ENCODE measurements around the gene ABL2. TPM values are rescaled to one million over a fixed set of nuclear protein-coding genes. Genes with fewer than 3 reads are reported as not detected.
"Not testable (repeated sequence)": the region's sequence is repeated elsewhere in the genome, so short reads cannot be mapped to it uniquely, and the experiment has no call there.

ABL2 gene
- total RNA-seq, 5 donors from 2014 or later (not counting 1 experiment from before 2014, with no cell fraction given) = 14.9 to 20.0 (median 15.9) TPM

DNA sequence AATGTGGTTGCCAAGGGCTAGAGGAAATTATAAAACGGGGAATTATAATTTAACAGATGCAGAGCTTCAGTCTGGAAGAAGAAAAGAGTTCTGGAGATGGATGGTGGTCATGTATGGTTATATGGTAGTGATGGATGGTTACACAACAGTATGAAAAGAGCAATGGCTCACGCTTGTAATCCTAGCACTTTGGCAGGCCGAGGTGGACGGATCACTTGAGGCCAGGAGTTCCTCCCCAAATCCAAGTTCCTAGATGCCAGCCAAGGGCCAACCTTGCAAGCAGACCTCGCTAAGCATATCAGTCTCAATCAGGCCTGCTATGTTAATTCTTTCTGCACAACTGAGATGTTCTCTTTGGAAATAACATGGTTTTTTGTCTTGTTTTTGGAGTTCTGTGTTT, 33.6 kb downstream of the ABL2 start:
- ATAC-seq (replicated peaks in 1 of 4); H3K27me3 Mint-ChIP-seq; DNase-seq; H3K27ac Mint-ChIP-seq; H3K4me3 Mint-ChIP-seq; H3K27me3 ChIP-seq (replicated peaks in 1 of 2; ENCODE audit: control insufficient read depth in 2 of 2, extremely low read depth in 1 of 2, insufficient read depth in 2 of 2, low read length in 1 of 2); H3K36me3 ChIP-seq (ENCODE audit: control insufficient read depth in 2 of 2, extremely low read depth in 1 of 2, insufficient read depth in 1 of 2, low read length in 1 of 2); CTCF ChIA-PET; H3K4me3 ChIP-seq (ENCODE audit: control insufficient read depth in 1 of 2, extremely low read depth in 1 of 2, low read length in 1 of 2); H3K9me3 Mint-ChIP-seq; POLR2A ChIA-PET; H3K9me3 ChIP-seq; H3K36me3 Mint-ChIP-seq; H3K4me1 ChIP-seq (ENCODE audit: control insufficient read depth in 1 of 2, extremely low read depth in 1 of 2, insufficient read depth in 2 of 2, low read length in 2 of 2); H3K27ac ChIP-seq (ENCODE audit: low read length): not testable (repeated sequence)
- H3K4me1 Mint-ChIP-seq = peaks cover 21 to 38% (median 27%) of the 10 kb centered on the region in 3 donors
- WGBS (ENCODE audit: insufficient coverage) = 100% methylated on average over 1 of the region's 5 CpGs

GRCh38 chr1:179195376-179195775, 34.1 kb downstream of the ABL2 start:
- Histone ChIP-seq H3K27ac (ENCODE audit: low read length) (no peak overlapping the region), H3K36me3 (ENCODE audit: control insufficient read depth in 2 of 2, extremely low read depth in 1 of 2, insufficient read depth in 1 of 2, low read length in 1 of 2) (no peaks in the 10 kb centered on the region), H3K27me3 (replicated peaks in 1 of 2; ENCODE audit: control insufficient read depth in 2 of 2, extremely low read depth in 1 of 2, insufficient read depth in 2 of 2, low read length in 1 of 2) (no peaks in the 10 kb centered on the region), H3K4me1 (ENCODE audit: control insufficient read depth in 1 of 2, extremely low read depth in 1 of 2, insufficient read depth in 2 of 2, low read length in 2 of 2) (peaks cover 0 to 2% of the 10 kb centered on the region in 2 experiments), H3K4me3 (ENCODE audit: control insufficient read depth in 1 of 2, extremely low read depth in 1 of 2, low read length in 1 of 2) (no peak overlapping the region), H3K9me3 (no peaks in the 10 kb centered on the region)
- H3K27me3 Mint-ChIP-seq = no peaks in the 10 kb centered on the region
- no CpG with 5 or more reads among the region's 1 CpG for WGBS (ENCODE audit: insufficient coverage)
- no peaks in the 10 kb centered on the region for H3K9me3 Mint-ChIP-seq
- ChIA-PET POLR2A (no interaction called here), CTCF (no interaction called here)
- no peak overlapping the region for H3K4me3 Mint-ChIP-seq
- no peak for DNase-seq
- ATAC-seq (replicated peaks in 1 of 4) = no peak
- peaks cover under 1% of the 10 kb centered on the region for H3K36me3 Mint-ChIP-seq
- no peak overlapping the region for H3K27ac Mint-ChIP-seq
- H3K4me1 Mint-ChIP-seq = peaks cover 20 to 38% (median 26%) of the 10 kb centered on the region in 3 donors

GRCh38 chr1:179194068-179194537, 35.4 kb downstream of the ABL2 start:
- Histone ChIP-seq H3K4me1 (ENCODE audit: control insufficient read depth in 1 of 2, extremely low read depth in 1 of 2, insufficient read depth in 2 of 2, low read length in 2 of 2) (peaks cover 0 to 2% of the 10 kb centered on the region in 2 experiments), H3K27ac (ENCODE audit: low read length) (no peak overlapping the region), H3K9me3 (no peaks in the 10 kb centered on the region), H3K4me3 (ENCODE audit: control insufficient read depth in 1 of 2, extremely low read depth in 1 of 2, low read length in 1 of 2) (no peak overlapping the region), H3K36me3 (ENCODE audit: control insufficient read depth in 2 of 2, extremely low read depth in 1 of 2, insufficient read depth in 1 of 2, low read length in 1 of 2) (no peaks in the 10 kb centered on the region), H3K27me3 (replicated peaks in 1 of 2; ENCODE audit: control insufficient read depth in 2 of 2, extremely low read depth in 1 of 2, insufficient read depth in 2 of 2, low read length in 1 of 2) (no peaks in the 10 kb centered on the region)
- peaks cover 5% of the 10 kb centered on the region for H3K36me3 Mint-ChIP-seq
- H3K27ac Mint-ChIP-seq = no peak overlapping the region
- WGBS (ENCODE audit: insufficient coverage) = no CpG with 5 or more reads among the region's 2 CpGs
- ATAC-seq (replicated peaks in 1 of 4) = no peak
- DNase-seq = no peak
- no peaks in the 10 kb centered on the region for H3K27me3 Mint-ChIP-seq
- no peak overlapping the region for H3K4me3 Mint-ChIP-seq
- POLR2A ChIA-PET = no interaction called here
- peaks cover 19 to 30% (median 25%) of the 10 kb centered on the region in 3 donors for H3K4me1 Mint-ChIP-seq
- no peaks in the 10 kb centered on the region for H3K9me3 Mint-ChIP-seq
- CTCF ChIA-PET = interaction anchor here in 1 of 2 donors (1.0 kb wide), 1 partner anchor 176 kb away, joined by 4 read pairs; no protein-coding TSS in a partner anchor

- ATAC-seq (replicated peaks in 1 of 4) (no peak), DNase-seq (no peak)
- ChIA-PET CTCF (interaction anchor here (0.7 kb wide), 2 partner anchors 11 to 17 kb away, joined by 4 to 10 read pairs; no protein-coding TSS in a partner anchor), POLR2A (interaction anchor here in 1 of 2 donors (0.6 kb wide), 1 partner anchor 177 kb away, joined by 7 read pairs; no protein-coding TSS in a partner anchor)
- no peak overlapping the region for H3K27ac Mint-ChIP-seq
- H3K4me3 ChIP-seq (ENCODE audit: control insufficient read depth in 1 of 2, extremely low read depth in 1 of 2, low read length in 1 of 2) = no peak overlapping the region
- peaks cover 20 to 35% (median 27%) of the 10 kb centered on the region in 3 donors for H3K4me1 Mint-ChIP-seq
- H3K27me3 Mint-ChIP-seq = no peaks in the 10 kb centered on the region
- H3K27me3 ChIP-seq (replicated peaks in 1 of 2; ENCODE audit: control insufficient read depth in 2 of 2, extremely low read depth in 1 of 2, insufficient read depth in 2 of 2, low read length in 1 of 2) = no peaks in the 10 kb centered on the region
- 50% methylated on average over 1 of the region's 4 CpGs for WGBS (ENCODE audit: insufficient coverage)
- H3K9me3 Mint-ChIP-seq = no peaks in the 10 kb centered on the region
- peaks cover 14% of the 10 kb centered on the region for H3K36me3 Mint-ChIP-seq
- no peak overlapping the region for H3K27ac ChIP-seq (ENCODE audit: low read length)
- no peaks in the 10 kb centered on the region for H3K9me3 ChIP-seq
- no peaks in the 10 kb centered on the region for H3K36me3 ChIP-seq (ENCODE audit: control insufficient read depth in 2 of 2, extremely low read depth in 1 of 2, insufficient read depth in 1 of 2, low read length in 1 of 2)
- H3K4me3 Mint-ChIP-seq = no peak overlapping the region
- peaks cover 0 to 2% of the 10 kb centered on the region in 2 experiments for H3K4me1 ChIP-seq (ENCODE audit: control insufficient read depth in 1 of 2, extremely low read depth in 1 of 2, insufficient read depth in 2 of 2, low read length in 2 of 2)
These were observed 38.6 kb downstream of the ABL2 start for GRCh38 chr1:179190861-179191260.

DNA sequence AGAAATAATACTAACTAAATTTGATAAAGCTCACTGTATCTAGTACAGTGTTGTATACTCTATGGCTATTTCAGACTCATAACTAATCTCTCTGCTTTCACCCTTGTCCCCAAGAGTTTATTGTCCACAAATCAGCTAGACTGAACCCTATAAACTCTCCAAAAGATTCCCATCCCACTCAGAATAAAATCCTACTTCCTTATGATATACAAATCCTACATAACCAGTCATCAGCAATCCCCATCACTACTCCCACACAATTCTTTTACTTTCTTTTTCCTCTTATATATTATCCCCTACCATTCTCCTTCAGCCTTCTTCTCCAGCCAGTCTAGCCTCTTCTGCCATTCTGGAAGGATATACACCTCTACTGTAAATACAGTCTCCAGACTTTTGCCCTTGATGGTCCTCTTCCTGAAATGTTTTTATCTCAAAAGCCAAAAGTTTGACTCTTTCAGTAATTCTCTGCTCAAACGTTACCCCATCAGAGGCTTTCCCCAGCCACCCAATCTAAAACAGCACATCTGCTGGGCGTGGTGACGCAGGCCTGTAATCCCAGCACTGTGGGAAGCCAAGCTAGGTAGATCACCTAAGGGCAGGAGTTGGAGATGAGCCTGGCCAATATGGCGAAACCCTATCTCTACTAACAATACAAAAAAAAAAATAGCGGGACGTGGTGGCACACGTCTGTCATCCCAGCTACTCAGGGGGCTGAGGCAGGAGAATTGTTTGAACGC, 41.6 kb downstream of the ABL2 start:
- POLR2A ChIA-PET = no interaction called here
- CTCF ChIA-PET = no interaction called here
- Mint-ChIP-seq H3K9me3 (no peaks in the 10 kb centered on the region), H3K4me3 (no peak overlapping the region), H3K4me1 (peaks cover 23 to 27% (median 25%) of the 10 kb centered on the region in 3 donors), H3K36me3 (peaks cover 17% of the 10 kb centered on the region), H3K27ac (no peak overlapping the region), H3K27me3 (no peaks in the 10 kb centered on the region)
- Histone ChIP-seq H3K36me3 (ENCODE audit: control insufficient read depth in 2 of 2, extremely low read depth in 1 of 2, insufficient read depth in 1 of 2, low read length in 1 of 2) (no peaks in the 10 kb centered on the region), H3K9me3 (no peaks in the 10 kb centered on the region), H3K27me3 (replicated peaks in 1 of 2; ENCODE audit: control insufficient read depth in 2 of 2, extremely low read depth in 1 of 2, insufficient read depth in 2 of 2, low read length in 1 of 2) (no peaks in the 10 kb centered on the region), H3K4me3 (ENCODE audit: control insufficient read depth in 1 of 2, extremely low read depth in 1 of 2, low read length in 1 of 2) (no peak overlapping the region), H3K27ac (ENCODE audit: low read length) (no peak overlapping the region), H3K4me1 (ENCODE audit: control insufficient read depth in 1 of 2, extremely low read depth in 1 of 2, insufficient read depth in 2 of 2, low read length in 2 of 2) (peaks cover 0 to 2% of the 10 kb centered on the region in 2 experiments)
- ATAC-seq (replicated peaks in 1 of 4) = no peak
- WGBS (ENCODE audit: insufficient coverage) = 92% methylated on average over 5 of the region's 8 CpGs
- DNase-seq = no peak

DNA sequence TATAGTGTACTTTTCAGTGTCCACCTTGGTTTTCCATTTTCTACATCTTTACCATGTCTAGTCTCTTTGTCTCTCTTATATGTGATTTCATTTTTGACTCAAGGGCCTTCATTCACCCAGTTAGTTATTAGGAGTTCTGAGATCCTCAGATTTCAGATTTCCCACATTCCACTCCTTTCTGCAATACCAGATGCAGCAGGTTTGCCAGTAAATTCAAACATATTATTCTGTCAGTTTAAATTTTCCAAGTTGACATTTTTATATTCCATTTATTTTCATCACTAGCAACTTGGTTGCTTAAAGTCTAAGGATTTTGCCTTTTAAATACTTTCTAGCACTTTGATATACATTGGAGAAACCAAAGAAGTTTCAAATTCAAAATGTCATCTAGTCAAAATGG, 42.4 kb downstream of the ABL2 start:
- Mint-ChIP-seq H3K4me1 (peaks cover 20 to 26% (median 23%) of the 10 kb centered on the region in 3 donors), H3K4me3 (no peak overlapping the region), H3K36me3 (peaks cover 17% of the 10 kb centered on the region), H3K27me3 (no peaks in the 10 kb centered on the region), H3K9me3 (no peaks in the 10 kb centered on the region), H3K27ac (no peak overlapping the region)
- CTCF ChIA-PET = no interaction called here
- Histone ChIP-seq H3K4me1 (ENCODE audit: control insufficient read depth in 1 of 2, extremely low read depth in 1 of 2, insufficient read depth in 2 of 2, low read length in 2 of 2) (peaks cover 0 to 2% of the 10 kb centered on the region in 2 experiments), H3K27ac (ENCODE audit: low read length) (no peak overlapping the region), H3K4me3 (ENCODE audit: control insufficient read depth in 1 of 2, extremely low read depth in 1 of 2, low read length in 1 of 2) (no peak overlapping the region), H3K27me3 (replicated peaks in 1 of 2; ENCODE audit: control insufficient read depth in 2 of 2, extremely low read depth in 1 of 2, insufficient read depth in 2 of 2, low read length in 1 of 2) (no peaks in the 10 kb centered on the region), H3K9me3 (no peaks in the 10 kb centered on the region), H3K36me3 (ENCODE audit: control insufficient read depth in 2 of 2, extremely low read depth in 1 of 2, insufficient read depth in 1 of 2, low read length in 1 of 2) (no peaks in the 10 kb centered on the region)
- no peak for ATAC-seq (replicated peaks in 1 of 4)
- POLR2A ChIA-PET = no interaction called here
- DNase-seq = no peak
